Naive B cell (primary cell): ENCODE results near the gene TCHP. TPM values are rescaled to one million over a fixed set of nuclear protein-coding genes. Genes with fewer than 3 reads are reported as not detected.
"Not testable (repeated sequence)": the region's sequence is repeated elsewhere in the genome, so short reads cannot be mapped to it uniquely, and the experiment has no call there.

Experiments
- ATAC-seq, 2 donors: fragments of 150-1000 bp; cut with Tn5 transposase; 2 replicates each; pipeline ENCODE4 v1.10.0; 2021; ENCODE audit warnings: low read depth in 2 of 2, mild to moderate bottlenecking in 2 of 2, moderate library complexity in 2 of 2
- DNase-seq: peaks from one replicate; pipeline ENCODE4 v3.0.0; 2022
- H3K27ac Mint-ChIP-seq, 6 donors: one replicate each; pipeline ENCODE4 v1.8.0; 2020 to 2022; ENCODE audit warnings: mild to moderate bottlenecking in 6 of 6, mixed read lengths in 6 of 6, moderate library complexity in 5 of 6, inconsistent platforms in 2 of 6
- H3K27me3 Mint-ChIP-seq, 3 donors: one replicate each; pipeline ENCODE4 v1.8.0; 2021 to 2022; ENCODE audit warnings: mixed read lengths in 3 of 3, mild to moderate bottlenecking in 1 of 3
- H3K36me3 Mint-ChIP-seq, 2 donors: one replicate each; pipeline ENCODE4 v1.8.0; 2020 to 2022; ENCODE audit warnings: mixed read lengths in 2 of 2, inconsistent platforms in 1 of 2, mild to moderate bottlenecking in 1 of 2
- H3K4me1 Mint-ChIP-seq, 3 donors: one replicate each; pipeline ENCODE4 v1.8.0; 2020 to 2022; ENCODE audit warnings: mixed read lengths in 3 of 3, inconsistent platforms in 1 of 3, mild to moderate bottlenecking in 1 of 3, moderate library complexity in 1 of 3
- H3K4me3 Mint-ChIP-seq, 8 donors: one replicate each; pipeline ENCODE4 v1.8.0; 2020 to 2022; ENCODE audit warnings: mild to moderate bottlenecking in 8 of 8, mixed read lengths in 8 of 8, moderate library complexity in 8 of 8, inconsistent platforms in 2 of 8
- H3K9me3 Mint-ChIP-seq, 7 donors: one replicate each; pipeline ENCODE4 v1.8.0; 2020 to 2022; ENCODE audit warnings: mixed read lengths in 7 of 7, mild to moderate bottlenecking in 5 of 7, inconsistent platforms in 2 of 7, moderate library complexity in 1 of 7
- polyA plus RNA-seq, 6 donors: library from polyadenylated mRNA; unstranded; fragments of 300-500 nt; fragmentation: Illumina TruSeq; gene quantifications; one replicate each; pipeline ENCODE4 v1.2.3, GENCODE V29; 2021; ENCODE audit warnings: low read depth in 6 of 6

Gene TCHP
- polyA plus RNA-seq, 6 donors from 2014 or later = 5.6 to 10.3 (median 6.4) TPM

- Mint-ChIP-seq H3K9me3 (no peaks in the 10 kb centered on the region), H3K4me1 (peaks cover 0 to 15% (median 9%) of the 10 kb centered on the region in 3 donors), H3K4me3 (no peak overlapping the region), H3K36me3 (peaks cover 9 to 15% of the 10 kb centered on the region in 2 donors), H3K27me3 (no peaks in the 10 kb centered on the region), H3K27ac (peak overlapping the region in 1 of 6 donors; percentile 23)
- DNase-seq = no peak
- no peak for ATAC-seq
Measured at GRCh38 chr12:109923038-109923437, 23.0 kb downstream of the TCHP start.

- ATAC-seq (no peak), DNase-seq (no peak)
- Mint-ChIP-seq H3K4me3 (no peak overlapping the region), H3K36me3 (peaks cover 9 to 13% of the 10 kb centered on the region in 2 donors), H3K4me1 (peaks cover 0 to 15% (median 9%) of the 10 kb centered on the region in 3 donors), H3K27me3 (no peaks in the 10 kb centered on the region), H3K9me3 (no peaks in the 10 kb centered on the region), H3K27ac (peak overlapping the region in 1 of 6 donors; percentile 23)
Measured at GRCh38 chr12:109923481-109924245, 23.6 kb downstream of the TCHP start.

- Mint-ChIP-seq H3K4me3 (no peak overlapping the region), H3K27ac (peak overlapping the region in 3 of 6 donors; percentile 31 to 89 (median 48))
Measured at GRCh38 chr12:109925185-109925840, 25.2 kb downstream of the TCHP start.

GRCh38 chr12:109926016-109926415, 25.9 kb downstream of the TCHP start:
- DNase-seq (no peak), ATAC-seq (no peak)
- Mint-ChIP-seq H3K4me1 (peaks cover 0 to 15% (median 9%) of the 10 kb centered on the region in 3 donors), H3K9me3 (no peaks in the 10 kb centered on the region), H3K27me3 (no peaks in the 10 kb centered on the region), H3K36me3 (peaks cover 8 to 10% of the 10 kb centered on the region in 2 donors), H3K27ac (no peak overlapping the region), H3K4me3 (no peak overlapping the region)

More at GRCh38 chr12:109925185-109925840, 25.2 kb downstream of the TCHP start:
- peaks cover 12 to 14% of the 10 kb centered on the region in 2 donors for H3K36me3 Mint-ChIP-seq
- H3K27me3 Mint-ChIP-seq = no peaks in the 10 kb centered on the region
- H3K9me3 Mint-ChIP-seq = no peaks in the 10 kb centered on the region
- DNase-seq (no peak), ATAC-seq (no peak)
- peaks cover 0 to 15% (median 9%) of the 10 kb centered on the region in 3 donors for H3K4me1 Mint-ChIP-seq

GRCh38 chr12:109926488-109927210, 26.6 kb downstream of the TCHP start:
- H3K4me3 Mint-ChIP-seq = no peak overlapping the region
- no peak for DNase-seq
- H3K4me1 Mint-ChIP-seq = peaks cover 0 to 15% (median 9%) of the 10 kb centered on the region in 3 donors
- no peak for ATAC-seq
- H3K36me3 Mint-ChIP-seq = peaks cover 6 to 12% of the 10 kb centered on the region in 2 donors
- no peaks in the 10 kb centered on the region for H3K27me3 Mint-ChIP-seq
- no peaks in the 10 kb centered on the region for H3K9me3 Mint-ChIP-seq
- H3K27ac Mint-ChIP-seq = peak overlapping the region in 1 of 6 donors; percentile 69

GRCh38 chr12:109927622-109928021, 27.5 kb downstream of the TCHP start:
- Mint-ChIP-seq H3K27me3 (no peaks in the 10 kb centered on the region), H3K27ac (peak overlapping the region in 3 of 6 donors; percentile 65 to 81 (median 75)), H3K9me3 (no peaks in the 10 kb centered on the region), H3K4me1 (peaks cover 0 to 15% (median 9%) of the 10 kb centered on the region in 3 donors), H3K4me3 (no peak overlapping the region), H3K36me3 (peaks cover 12 to 19% of the 10 kb centered on the region in 2 donors)
- DNase-seq (peak; percentile 11), ATAC-seq (peak in 1 of 2 donors; percentile 54)

GRCh38 chr12:109928058-109928656, 28.1 kb downstream of the TCHP start:
- DNase-seq (no peak), ATAC-seq (no peak)
- Mint-ChIP-seq H3K36me3 (peaks cover 12 to 19% of the 10 kb centered on the region in 2 donors), H3K4me3 (no peak overlapping the region), H3K27me3 (no peaks in the 10 kb centered on the region), H3K9me3 (no peaks in the 10 kb centered on the region), H3K4me1 (peaks cover 0 to 13% (median 9%) of the 10 kb centered on the region in 3 donors), H3K27ac (peak overlapping the region in 3 of 6 donors; percentile 33 to 72 (median 65))

- peak overlapping the region in 1 of 6 donors; percentile 74 for H3K27ac Mint-ChIP-seq
- not testable (repeated sequence) for H3K27me3 Mint-ChIP-seq, ATAC-seq, DNase-seq, H3K4me3 Mint-ChIP-seq, H3K9me3 Mint-ChIP-seq
- peaks cover 0 to 11% (median 8%) of the 10 kb centered on the region in 3 donors for H3K4me1 Mint-ChIP-seq
- H3K36me3 Mint-ChIP-seq = peaks cover 18 to 19% of the 10 kb centered on the region in 2 donors
Measured at GRCh38 chr12:109929326-109929725, 29.3 kb downstream of the TCHP start.

- DNase-seq (no peak), ATAC-seq (no peak)
- Mint-ChIP-seq H3K27me3 (no peaks in the 10 kb centered on the region), H3K27ac (peak overlapping the region in 1 of 6 donors; percentile 20), H3K4me3 (no peak overlapping the region), H3K4me1 (peaks cover 0 to 3% (median 0%) of the 10 kb centered on the region in 3 donors), H3K36me3 (peaks cover 18 to 19% of the 10 kb centered on the region in 2 donors), H3K9me3 (no peaks in the 10 kb centered on the region)
Measured at GRCh38 chr12:109930028-109930800, 30.1 kb downstream of the TCHP start.

GRCh38 chr12:109931143-109931542, 31.1 kb downstream of the TCHP start:
- Mint-ChIP-seq H3K36me3 (peaks cover 24 to 26% of the 10 kb centered on the region in 2 donors), H3K27ac (peak overlapping the region in 1 of 6 donors; percentile 26)
- no peak for ATAC-seq

GRCh38 chr12:109932878-109933503, 32.9 kb downstream of the TCHP start:
- Mint-ChIP-seq H3K4me3 (no peak overlapping the region), H3K36me3 (peaks cover 25 to 35% of the 10 kb centered on the region in 2 donors), H3K27ac (peak overlapping the region in 1 of 6 donors; percentile 21), H3K27me3 (no peaks in the 10 kb centered on the region), H3K9me3 (no peaks in the 10 kb centered on the region), H3K4me1 (no peaks in the 10 kb centered on the region)
- ATAC-seq (no peak), DNase-seq (no peak)

More at GRCh38 chr12:109931143-109931542, 31.1 kb downstream of the TCHP start:
- DNase-seq = no peak
- peaks cover 0 to 3% (median 0%) of the 10 kb centered on the region in 3 donors for H3K4me1 Mint-ChIP-seq
- H3K27me3 Mint-ChIP-seq = no peaks in the 10 kb centered on the region
- no peak overlapping the region for H3K4me3 Mint-ChIP-seq
- no peaks in the 10 kb centered on the region for H3K9me3 Mint-ChIP-seq

GRCh38 chr12:109934026-109934425, 34.0 kb downstream of the TCHP start:
- no peaks in the 10 kb centered on the region for H3K27me3 Mint-ChIP-seq
- H3K27ac Mint-ChIP-seq = peak overlapping the region in 1 of 6 donors; percentile 15
- no peak for ATAC-seq
- no peak for DNase-seq
- H3K36me3 Mint-ChIP-seq = peaks cover 25 to 35% of the 10 kb centered on the region in 2 donors
- H3K4me1 Mint-ChIP-seq = no peaks in the 10 kb centered on the region
- no peak overlapping the region for H3K4me3 Mint-ChIP-seq
- H3K9me3 Mint-ChIP-seq = no peaks in the 10 kb centered on the region
